ENCODE measurements around the gene ARMC9.

GRCh38 chr2:231286964-231287363 lies 88.5 kb downstream of the ARMC9 start:
- TF ChIP-seq REST (IDR thresholded peaks at IDR 0.05; ENCODE audit: insufficient read depth in 1 of 2, low read depth in 2 of 2, low read length in 2 of 2), result no peak
- TF ChIP-seq POLR2AphosphoS5 (IDR thresholded peaks at IDR 0.05; ENCODE audit: low read depth, low read length), result no peak
- TF ChIP-seq TAF1 (IDR thresholded peaks at IDR 0.05; ENCODE audit: borderline replicate concordance, insufficient read depth, low read length), result no peak
- no peak for TF ChIP-seq SIN3A (IDR thresholded peaks at IDR 0.05; ENCODE audit: borderline replicate concordance, insufficient read depth, low read length)
- no peak for TF ChIP-seq FOXP2 (optimal IDR thresholded peaks at IDR 0.05; ENCODE audit: borderline replicate concordance, extremely low read depth, extremely low read length, insufficient read depth)

Measured in PFSK-1 (cell line).